Thyroid gland (tissue), 4 donors: ENCODE results near the gene CDH16.

Experiments used
- CTCF ChIP-seq, 6 experiments: fragments of 200-600 bp in 3 of 6; fragments of 450-650 bp in 3 of 6; sonication (generic) in 3 of 6; IDR thresholded peaks; one replicate each; pipeline ENCODE4 v1.5.1; 2016 to 2019; ENCODE audit warnings: antibody characterized with exemption in 6 of 6, mild to moderate bottlenecking in 2 of 6, inconsistent platforms in 1 of 6, moderate library complexity in 1 of 6
- POLR2A ChIP-seq, 2 donors: fragments of 450-650 bp; IDR thresholded peaks; one replicate each; pipeline ENCODE4 v1.6.1; 2017; ENCODE audit warnings: antibody characterized with exemption in 2 of 2, mild to moderate bottlenecking in 2 of 2, moderate library complexity in 1 of 2

DNA sequence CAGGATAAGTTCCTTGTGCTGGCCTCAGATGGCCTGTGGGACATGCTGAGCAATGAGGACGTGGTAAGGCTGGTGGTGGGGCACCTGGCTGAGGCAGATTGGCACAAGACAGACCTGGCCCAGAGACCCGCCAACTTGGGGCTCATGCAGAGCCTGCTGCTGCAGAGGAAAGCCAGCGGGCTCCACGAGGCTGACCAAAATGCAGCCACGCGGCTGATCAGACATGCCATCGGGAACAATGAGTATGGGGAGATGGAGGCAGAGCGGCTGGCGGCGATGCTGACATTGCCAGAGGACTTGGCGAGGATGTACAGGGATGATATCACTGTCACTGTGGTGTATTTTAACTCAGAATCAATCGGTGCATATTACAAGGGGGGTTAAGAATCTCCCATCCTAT, 33.2 kb downstream of the CDH16 start:
- TF ChIP-seq CTCF (IDR thresholded peaks at IDR 0.05) (no peak), POLR2A (IDR thresholded peaks at IDR 0.05) (no peak)
